H1 (cell line): ENCODE data around the gene INPP5A. TPM values are rescaled to one million over a fixed set of nuclear protein-coding genes. Genes with fewer than 3 reads are reported as not detected.

Experiments
- CTCF ChIA-PET: fragments of 300-600 bp; sonication (Branson Sonifier 250); formaldehyde crosslinking; loops from one replicate; lab custom pipeline; 2021; ENCODE audit not compliant: partially characterized antibody; lab: Charles Lee
- POLR2A ChIA-PET: fragments of 300-600 bp; sonication (Branson Sonifier 250); formaldehyde crosslinking; loops from one replicate; lab custom pipeline; 2021; ENCODE audit warnings: inconsistent platforms; ENCODE audit not compliant: partially characterized antibody; lab: Charles Lee
- DNase-seq, 2 experiments: peaks; one replicate each; pipeline versions ENCODE4 v3.0.0 to v3.0.0-alpha.2; 2010 to 2022; ENCODE audit warnings: low spot score in 2 of 2, low read depth in 1 of 2, mixed read lengths in 1 of 2
- FAIRE-seq: peaks from 2 replicates; lab custom pipeline; 2011; peaks lifted over from hg19 to GRCh38; lab: Jason Lieb, UNC
- H2AFZ ChIP-seq: 2 replicates; pipeline ENCODE4 v1.8.1; 2012; ENCODE audit warnings: low read length, inconsistent platforms
- H2AK5ac ChIP-seq: 2 replicates; pipeline ENCODE4 v1.6.1; 2013; ENCODE audit warnings: low read depth, low read length
- H2BK120ac ChIP-seq: replicated peaks from 2 replicates; pipeline ENCODE3; 2013; ENCODE audit warnings: low read depth, low read length, inconsistent platforms
- H2BK12ac ChIP-seq: 2 replicates; pipeline ENCODE4 v1.6.1; 2013; ENCODE audit warnings: low read depth, low read length
- H2BK15ac ChIP-seq: 2 replicates; pipeline ENCODE4 v1.6.1; 2013; ENCODE audit warnings: low read length
- H2BK20ac ChIP-seq: 2 replicates; pipeline ENCODE4 v1.6.1; 2013; ENCODE audit warnings: low read length
- H2BK5ac ChIP-seq: 2 replicates; pipeline ENCODE4 v1.6.1; 2013; ENCODE audit warnings: low read depth, low read length
- H3K14ac ChIP-seq: 2 replicates; pipeline ENCODE4 v1.6.1; 2013; ENCODE audit warnings: inconsistent platforms; ENCODE audit not compliant: insufficient read length
- H3K18ac ChIP-seq: 2 replicates; pipeline ENCODE4 v1.6.1; 2013; ENCODE audit warnings: low read length; ENCODE audit errors: extremely low read depth
- H3K23ac ChIP-seq: 2 replicates; pipeline ENCODE4 v1.6.1; 2013; ENCODE audit warnings: inconsistent platforms; ENCODE audit not compliant: insufficient read length
- H3K23me2 ChIP-seq: 2 replicates; pipeline ENCODE4 v1.6.1; 2013; ENCODE audit warnings: low read depth, low read length
- H3K27ac ChIP-seq: 2 replicates; pipeline ENCODE4 v1.6.1; 2011; ENCODE audit warnings: low read depth, low read length, inconsistent platforms
- H3K27me3 ChIP-seq, 4 experiments: replicated peaks in 1 of 4; 1 replicate in 1 of 4; 2 replicates in 3 of 4; pipeline versions ENCODE4 v1.6.1 to v1.8.1; 2011 to 2013; ENCODE audit warnings: low read length in 3 of 4, mild to moderate bottlenecking in 3 of 4, inconsistent platforms in 2 of 4, mixed read lengths in 2 of 4, moderate library complexity in 1 of 4; ENCODE audit not compliant: control insufficient read depth in 3 of 4, insufficient read depth in 3 of 4; ENCODE audit errors: extremely low read depth in 1 of 4
- H3K36me3 ChIP-seq, 4 experiments: 2 replicates each; pipeline versions ENCODE4 v1.6.1 to v1.8.1; 2011 to 2013; ENCODE audit warnings: mild to moderate bottlenecking in 4 of 4, low read length in 3 of 4, moderate library complexity in 2 of 4, control low read depth in 1 of 4, inconsistent platforms in 1 of 4; ENCODE audit not compliant: insufficient read depth in 4 of 4, control insufficient read depth in 2 of 4
- H3K4ac ChIP-seq: replicated peaks from 2 replicates; pipeline ENCODE3; 2013; ENCODE audit warnings: low read length, low read depth, mixed read lengths, inconsistent platforms; ENCODE audit not compliant: insufficient read length
- H3K4me1 ChIP-seq, 4 experiments: replicated peaks in 1 of 4; 1 replicate in 1 of 4; 2 replicates in 3 of 4; pipeline versions ENCODE4 v1.6.1 to v1.8.1; 2011 to 2013; ENCODE audit warnings: low read length in 3 of 4, inconsistent platforms in 2 of 4, mixed read lengths in 1 of 4; ENCODE audit not compliant: insufficient read depth in 4 of 4, control insufficient read depth in 3 of 4
- H3K4me2 ChIP-seq, 2 experiments: 2 replicates each; pipeline versions ENCODE4 v1.6.1 to v1.8.1; 2011 to 2013; ENCODE audit warnings: low read depth in 2 of 2, low read length in 2 of 2, control low read depth in 1 of 2, inconsistent platforms in 1 of 2, mild to moderate bottlenecking in 1 of 2; ENCODE audit not compliant: insufficient read depth in 1 of 2
- H3K4me3 ChIP-seq, 4 experiments: fragments of 200-600, 300-600 bp in 1 of 4; sonication (generic), shearing (Covaris generic), sonication (Bioruptor Twin) in 1 of 4; 2 replicates each; pipeline versions ENCODE4 v1.5.1 to v1.8.1; 2011 to 2016; ENCODE audit warnings: low read length in 4 of 4, low read depth in 3 of 4, control low read depth in 2 of 4, inconsistent platforms in 2 of 4, mild to moderate bottlenecking in 2 of 4, mixed read lengths in 1 of 4, moderate library complexity in 1 of 4; ENCODE audit not compliant: insufficient read depth in 2 of 4; ENCODE audit errors: extremely low read depth in 1 of 4
- H3K56ac ChIP-seq: replicated peaks from 2 replicates; pipeline ENCODE3; 2013; ENCODE audit warnings: low read depth, mild to moderate bottlenecking, mixed read lengths, low read length, inconsistent platforms; ENCODE audit not compliant: insufficient read length
- H3K79me1 ChIP-seq: 2 replicates; pipeline ENCODE4 v1.6.1; 2013; ENCODE audit warnings: low read depth, low read length, control low read depth
- H3K79me2 ChIP-seq, 2 experiments: 2 replicates each; pipeline versions ENCODE4 v1.6.1 to v1.8.1; 2012 to 2013; ENCODE audit warnings: low read length in 2 of 2, mild to moderate bottlenecking in 2 of 2, inconsistent platforms in 1 of 2; ENCODE audit not compliant: insufficient read depth in 2 of 2, control insufficient read depth in 1 of 2
- H3K9ac ChIP-seq, 4 experiments: replicated peaks in 1 of 4; 1 replicate in 1 of 4; 2 replicates in 3 of 4; pipeline versions ENCODE4 v1.6.1 to v1.8.1; 2011 to 2013; ENCODE audit warnings: low read depth in 3 of 4, low read length in 3 of 4, control low read depth in 2 of 4, mild to moderate bottlenecking in 2 of 4, moderate library complexity in 2 of 4, inconsistent platforms in 1 of 4; ENCODE audit errors: extremely low read depth in 1 of 4
- H3K9me3 ChIP-seq, 2 experiments: 2 replicates each; pipeline versions ENCODE4 v1.6.1 to v1.8.1; 2012 to 2013; ENCODE audit warnings: mild to moderate bottlenecking in 2 of 2, moderate library complexity in 2 of 2, control low read depth in 1 of 2, inconsistent platforms in 1 of 2, low read depth in 1 of 2, low read length in 1 of 2, mixed read lengths in 1 of 2; ENCODE audit not compliant: insufficient read depth in 2 of 2
- H4K20me1 ChIP-seq, 2 experiments: replicated peaks in 1 of 2; 2 replicates each; pipeline versions ENCODE3 to v1.8.1; 2011 to 2013; ENCODE audit warnings: inconsistent platforms in 2 of 2, low read length in 2 of 2, mild to moderate bottlenecking in 1 of 2; ENCODE audit not compliant: insufficient read depth in 2 of 2, control insufficient read depth in 1 of 2
- H4K5ac ChIP-seq: 2 replicates; pipeline ENCODE4 v1.6.1; 2013; ENCODE audit warnings: low read length, low read depth, mixed read lengths, inconsistent platforms; ENCODE audit not compliant: insufficient read length
- H4K8ac ChIP-seq: 2 replicates; pipeline ENCODE4 v1.8.0; 2013; ENCODE audit warnings: mild to moderate bottlenecking, moderate library complexity, low read length, inconsistent platforms; ENCODE audit not compliant: insufficient read depth; ENCODE audit errors: extremely low read depth
- H4K91ac ChIP-seq: replicated peaks from 2 replicates; pipeline ENCODE3; 2013; ENCODE audit warnings: low read length, mixed read lengths, inconsistent platforms; ENCODE audit not compliant: insufficient read length
- CTBP2 ChIP-seq: IDR thresholded peaks from 2 replicates; pipeline ENCODE4 v1.7.0; 2011; ENCODE audit warnings: borderline replicate concordance, mild to moderate bottlenecking, moderate library complexity, mixed read lengths, low read length; ENCODE audit not compliant: insufficient read depth, insufficient read length
- EP300 ChIP-seq, 2 experiments: IDR thresholded peaks; 1 replicate in 1 of 2; 2 replicates in 1 of 2; pipeline ENCODE4 v1.6.1; 2011 to 2012; ENCODE audit warnings: low read depth in 2 of 2, low read length in 2 of 2, mild to moderate bottlenecking in 2 of 2, borderline replicate concordance in 1 of 2, inconsistent platforms in 1 of 2, moderate library complexity in 1 of 2
- JUN ChIP-seq: IDR thresholded peaks from 2 replicates; pipeline ENCODE4 v1.6.1; 2011; ENCODE audit warnings: low read depth, mild to moderate bottlenecking, improper control_type of control experiment, low read length
- KDM1A ChIP-seq: fragments of 200-600, 300-600 bp; sonication (generic); IDR thresholded peaks from 2 replicates; pipeline ENCODE4 v1.7.1; 2016; ENCODE audit warnings: mild to moderate bottlenecking, low read length, borderline replicate concordance
- NRF1 ChIP-seq: IDR thresholded peaks from 2 replicates; pipeline ENCODE4 v1.6.1; 2011; ENCODE audit warnings: mild to moderate bottlenecking, low read depth, low read length, improper control_type of control experiment
- PHF8 ChIP-seq: fragments of 200-600 bp; sonication (generic); conservative IDR thresholded peaks from 2 replicates; pipeline ENCODE4 v1.7.1; 2012; ENCODE audit warnings: low read depth, mild to moderate bottlenecking, inconsistent platforms, low read length, moderate library complexity
- POLR2A ChIP-seq, 2 experiments: IDR thresholded peaks; 1 replicate in 1 of 2; 2 replicates in 1 of 2; pipeline ENCODE4 v1.6.1; 2011; ENCODE audit warnings: low read depth in 2 of 2, low read length in 2 of 2, mild to moderate bottlenecking in 2 of 2; ENCODE audit errors: control extremely low read depth in 1 of 2
- POU5F1 ChIP-seq: IDR thresholded peaks from 2 replicates; pipeline ENCODE4 v1.6.1; 2011; ENCODE audit warnings: low read depth, mild to moderate bottlenecking, low read length, moderate library complexity
- RBBP5 ChIP-seq: IDR thresholded peaks from 2 replicates; pipeline ENCODE4 v1.7.1; 2012; ENCODE audit warnings: low read depth, mild to moderate bottlenecking, inconsistent platforms, low read length, moderate library complexity, borderline replicate concordance
- RFX5 ChIP-seq: IDR thresholded peaks from 2 replicates; pipeline ENCODE4 v1.6.1; 2011; ENCODE audit warnings: low read depth, low read length, improper control_type of control experiment, borderline replicate concordance
- RNF2 ChIP-seq: fragments of 200-900, 300-1000 bp; sonication (generic); IDR thresholded peaks from 2 replicates; pipeline ENCODE4 v1.7.1; 2016; ENCODE audit warnings: borderline replicate concordance, low read depth, mild to moderate bottlenecking, antibody characterized with exemption, low read length; ENCODE audit not compliant: poor library complexity, severe bottlenecking; ENCODE audit errors: missing control alignments
- SIN3A ChIP-seq, 2 experiments: IDR thresholded peaks in 1 of 2; conservative IDR thresholded peaks in 1 of 2; 2 replicates each; pipeline ENCODE4 v1.6.1; 2011 to 2012; ENCODE audit warnings: low read length in 2 of 2, improper control_type of control experiment in 1 of 2, low read depth in 1 of 2, mild to moderate bottlenecking in 1 of 2
- SP1 ChIP-seq: IDR thresholded peaks from 2 replicates; pipeline ENCODE4 v1.6.1; 2011; ENCODE audit warnings: low read depth, low read length
- SRF ChIP-seq: IDR thresholded peaks from 2 replicates; pipeline ENCODE4 v1.6.1; 2011; ENCODE audit warnings: mild to moderate bottlenecking, low read depth, low read length, moderate library complexity
- WGBS, 2 experiments: shearing (Covaris generic) in 1 of 2; methylation state at CpG; one replicate each; pipeline versions ENCODE4 v1.1.6 to v1.1.7; 2013 to 2015; ENCODE audit warnings: low lambda C conversion rate in 2 of 2, mixed read lengths in 2 of 2, inconsistent platforms in 1 of 2, low coverage in 1 of 2, missing lambda C conversion rate in 1 of 2; ENCODE audit not compliant: insufficient replicate concordance in 2 of 2, insufficient coverage in 1 of 2, insufficient read length in 1 of 2; ENCODE audit errors: extremely low coverage in 1 of 2, missing lambda C conversion rate in 1 of 2; 5-methylcytosine and 5-hydroxymethylcytosine counted together
- polyA plus RNA-seq, 7 experiments: library from polyadenylated mRNA; depleted of rRNA in 3 of 7; stranded (reverse) in 5 of 7; unstranded in 2 of 7; fragments of >200 nt in 5 of 7; fragments of 200-250 nt in 2 of 7; gene quantifications; 1 replicate in 5 of 7; 2 replicates in 1 of 7; 4 replicates in 1 of 7; pipeline versions ENCODE4 v1.2.1 to v1.2.3, GENCODE V29; 2011 to 2013; ENCODE audit warnings: missing spikeins in 2 of 7, mixed read lengths in 2 of 7
- total RNA-seq: library from RNA; stranded (reverse); fragmentation: NEBNext Ultra II Directional; extraction: Animal tissue kit (Norgen Biotek cat#: 25700); gene quantifications from 2 replicates; pipeline ENCODE4 v1.2.1, GENCODE V29; 2021

INPP5A gene
- total and polyA plus RNA-seq, 2 of the 8 experiments (the other 6 are each of a cell fraction or from before 2014, with no cell fraction given): 19.7 to 27.5 TPM

DNA sequence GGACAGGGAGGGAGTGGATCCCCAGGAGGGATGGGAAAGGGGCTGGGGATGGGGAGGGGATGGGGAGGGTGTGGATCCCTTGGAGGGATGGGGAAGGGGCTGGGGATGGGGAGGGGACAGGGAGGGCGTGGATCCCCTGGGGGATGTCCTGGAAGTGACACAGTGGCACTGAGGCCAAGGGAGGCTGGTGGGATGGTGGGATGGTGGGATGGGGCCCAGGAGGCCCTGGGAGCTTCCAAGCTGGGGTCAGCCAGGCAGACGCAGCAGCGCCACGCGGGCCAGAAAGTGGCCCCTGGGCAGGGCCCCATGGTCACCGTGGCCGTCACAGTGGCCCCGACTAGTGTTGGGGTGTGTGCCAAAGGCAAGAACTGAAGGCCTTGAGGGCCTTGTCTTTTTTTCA lies 67.8 kb downstream of the INPP5A start:
- peaks cover 0 to 10% of the 10 kb centered on the region in 2 experiments for H4K20me1 ChIP-seq
- DNase-seq (no peak), FAIRE-seq (no peak)
- H3K14ac ChIP-seq: no peak overlapping the region
- H3K23ac ChIP-seq: no peak overlapping the region
- ChIA-PET CTCF (no interaction called here), POLR2A (no interaction called here)
- H2AFZ ChIP-seq: no peak overlapping the region
- H3K36me3 ChIP-seq: no peaks in the 10 kb centered on the region
- H2BK15ac ChIP-seq: no peak overlapping the region
- no peak overlapping the region for H3K9ac ChIP-seq
- no peak overlapping the region for H2BK20ac ChIP-seq
- H2AK5ac ChIP-seq: no peak overlapping the region
- no peaks in the 10 kb centered on the region for H3K79me2 ChIP-seq
- H3K56ac ChIP-seq: no peak overlapping the region
- no peak overlapping the region for H2BK12ac ChIP-seq
- H3K79me1 ChIP-seq: no peaks in the 10 kb centered on the region
- H3K27ac ChIP-seq: no peak overlapping the region
- no peak overlapping the region for H3K4me3 ChIP-seq
- H4K5ac ChIP-seq: no peak overlapping the region
- H3K9me3 ChIP-seq: peaks cover 8 to 10% of the 10 kb centered on the region in 2 experiments
- H2BK5ac ChIP-seq: no peak overlapping the region
- no peak overlapping the region for H4K8ac ChIP-seq
- H3K23me2 ChIP-seq: no peaks in the 10 kb centered on the region
- WGBS, 2 experiments: 90% methylated on average over 7 of the region's 8 CpGs; no CpG with 5 or more reads in 1 of the 2 experiments
- no peak overlapping the region for H3K18ac ChIP-seq
- no peak overlapping the region for H2BK120ac ChIP-seq
- no peak overlapping the region for H3K4ac ChIP-seq
- H3K4me1 ChIP-seq: no peaks in the 10 kb centered on the region
- no peak overlapping the region for H4K91ac ChIP-seq
- H3K27me3 ChIP-seq: no peaks in the 10 kb centered on the region; a peak in 1 of 7 replicates
- no peak overlapping the region for H3K4me2 ChIP-seq
- TF ChIP-seq NRF1 (no peak), RFX5 (no peak), JUN (no peak), CTBP2 (no peak), SIN3A (conservative IDR thresholded peaks at IDR 0.05 in 1 of 2, IDR thresholded peaks at IDR 0.05 in 1 of 2; ENCODE audit: low read depth in 1 of 2, low read length in 2 of 2) (no peak), EP300 (IDR thresholded peaks at IDR 0.05; ENCODE audit: borderline replicate concordance in 1 of 2, low read depth in 2 of 2, low read length in 2 of 2) (no peak), SRF (no peak), SP1 (no peak), POU5F1 (no peak), POLR2A (IDR thresholded peaks at IDR 0.05; ENCODE audit: control extremely low read depth in 1 of 2, low read depth in 2 of 2, low read length in 2 of 2) (no peak), PHF8 (no peak), RBBP5 (no peak), RNF2 (no peak), KDM1A (no peak)
